ENCODE results near the gene UBALD2. TPM values are rescaled to one million over a fixed set of nuclear protein-coding genes. Genes with fewer than 3 reads are reported as not detected.

The UBALD2 gene
- polyA plus RNA-seq, 1 donor from 2014 or later: 7.5 TPM

GRCh38 chr17:76263896-76264295 is 1.3 kb upstream of the UBALD2 start:
- H3F3A ChIP-seq (ENCODE audit: insufficient read depth, low read length, poor library complexity, severe bottlenecking): no peaks in the 10 kb centered on the region
- no peaks in the 10 kb centered on the region for H4K20me1 ChIP-seq (ENCODE audit: insufficient read depth)
- H3K27me3 ChIP-seq (ENCODE audit: insufficient read depth, low read depth, low read length): no peaks in the 10 kb centered on the region
- no peak overlapping the region for H3K4me3 ChIP-seq (ENCODE audit: low read length)
- no peak overlapping the region for H2AFZ ChIP-seq (ENCODE audit: low read depth, low read length)
- H3K27ac ChIP-seq (ENCODE audit: low read length): no peak overlapping the region
- H3K79me2 ChIP-seq (replicated peaks; ENCODE audit: insufficient read depth, low read length): peaks cover 24% of the 10 kb centered on the region
- no peaks in the 10 kb centered on the region for H3K36me3 ChIP-seq (ENCODE audit: insufficient read depth, low read length)
- TF ChIP-seq MXI1 (conservative IDR thresholded peaks at IDR 0.05; ENCODE audit: poor library complexity, severe bottlenecking) (no peak), POLR2AphosphoS5 (IDR thresholded peaks at IDR 0.05) (no peak), TAF1 (IDR thresholded peaks at IDR 0.05; ENCODE audit: low read depth) (no peak), CTCF (IDR thresholded peaks at IDR 0.05; ENCODE audit: poor library complexity, severe bottlenecking) (no peak)
- no peaks in the 10 kb centered on the region for H3K9me3 ChIP-seq (ENCODE audit: low read length)
- H3K4me2 ChIP-seq (ENCODE audit: low read length): no peak overlapping the region
- no peaks in the 10 kb centered on the region for H3K9me2 ChIP-seq (ENCODE audit: insufficient read depth, low read length)
- H3K9ac ChIP-seq (ENCODE audit: low read length): no peak overlapping the region

GRCh38 chr17:76264425-76264754 is 758 bp upstream of the UBALD2 start:
- Histone ChIP-seq H3K36me3 (ENCODE audit: insufficient read depth, low read length) (no peaks in the 10 kb centered on the region), H3K9me2 (ENCODE audit: insufficient read depth, low read length) (no peaks in the 10 kb centered on the region), H3K9me3 (ENCODE audit: low read length) (no peaks in the 10 kb centered on the region), H2AFZ (ENCODE audit: low read depth, low read length) (no peak overlapping the region), H3F3A (ENCODE audit: insufficient read depth, low read length, poor library complexity, severe bottlenecking) (no peaks in the 10 kb centered on the region), H3K79me2 (replicated peaks; ENCODE audit: insufficient read depth, low read length) (peaks cover 24% of the 10 kb centered on the region), H3K4me2 (ENCODE audit: low read length) (peak overlapping the region; percentile 27), H4K20me1 (ENCODE audit: insufficient read depth) (no peaks in the 10 kb centered on the region), H3K9ac (ENCODE audit: low read length) (no peak overlapping the region), H3K4me3 (ENCODE audit: low read length) (peak overlapping the region; percentile 90), H3K27ac (ENCODE audit: low read length) (peak overlapping the region; percentile 14), H3K27me3 (ENCODE audit: insufficient read depth, low read depth, low read length) (no peaks in the 10 kb centered on the region)
- TF ChIP-seq EP300 (conservative IDR thresholded peaks at IDR 0.05; ENCODE audit: poor library complexity, severe bottlenecking) (no peak), REST (IDR thresholded peaks at IDR 0.05; ENCODE audit: borderline replicate concordance) (peak; percentile 2), SMC3 (conservative IDR thresholded peaks at IDR 0.05; ENCODE audit: poor library complexity) (no peak), POLR2AphosphoS5 (IDR thresholded peaks at IDR 0.05) (no peak)

GRCh38 chr17:76265624-76266243 is 586 bp downstream of the UBALD2 start:
- Histone ChIP-seq H3K27me3 (ENCODE audit: insufficient read depth, low read depth, low read length) (no peaks in the 10 kb centered on the region), H3K36me3 (ENCODE audit: insufficient read depth, low read length) (no peaks in the 10 kb centered on the region), H3K4me2 (ENCODE audit: low read length) (no peak overlapping the region), H4K20me1 (ENCODE audit: insufficient read depth) (no peaks in the 10 kb centered on the region), H3F3A (ENCODE audit: insufficient read depth, low read length, poor library complexity, severe bottlenecking) (no peaks in the 10 kb centered on the region), H3K9me2 (ENCODE audit: insufficient read depth, low read length) (no peaks in the 10 kb centered on the region), H3K9ac (ENCODE audit: low read length) (peak overlapping the region; percentile 86), H3K79me2 (replicated peaks; ENCODE audit: insufficient read depth, low read length) (peaks cover 24% of the 10 kb centered on the region), H3K27ac (ENCODE audit: low read length) (peak overlapping the region; percentile 73), H3K9me3 (ENCODE audit: low read length) (no peaks in the 10 kb centered on the region), H3K4me3 (ENCODE audit: low read length) (peak overlapping the region; percentile 90), H2AFZ (ENCODE audit: low read depth, low read length) (peak overlapping the region; percentile 56)
- TF ChIP-seq TAF1 (IDR thresholded peaks at IDR 0.05; ENCODE audit: low read depth) (peak; percentile 38), RAD21 (conservative IDR thresholded peaks at IDR 0.05) (no peak), EZH2 (IDR thresholded peaks at IDR 0.05; ENCODE audit: borderline replicate concordance, insufficient read depth, low read length, poor library complexity, severe bottlenecking) (no peak), SMC3 (conservative IDR thresholded peaks at IDR 0.05; ENCODE audit: poor library complexity) (no peak), MXI1 (conservative IDR thresholded peaks at IDR 0.05; ENCODE audit: poor library complexity, severe bottlenecking) (peak; percentile 80), EP300 (conservative IDR thresholded peaks at IDR 0.05; ENCODE audit: poor library complexity, severe bottlenecking) (no peak), REST (IDR thresholded peaks at IDR 0.05; ENCODE audit: borderline replicate concordance) (no peak), CTCF (IDR thresholded peaks at IDR 0.05; ENCODE audit: poor library complexity, severe bottlenecking) (no peak), POLR2AphosphoS5 (IDR thresholded peaks at IDR 0.05) (peak; percentile 49)
